ENCODE measurements around the gene PLOD3. TPM values are rescaled to one million over a fixed set of nuclear protein-coding genes. Genes with fewer than 3 reads are reported as not detected.

Gene PLOD3
- total RNA-seq, 2 donors from 2014 or later: 23.9 to 56.0 TPM

DNA sequence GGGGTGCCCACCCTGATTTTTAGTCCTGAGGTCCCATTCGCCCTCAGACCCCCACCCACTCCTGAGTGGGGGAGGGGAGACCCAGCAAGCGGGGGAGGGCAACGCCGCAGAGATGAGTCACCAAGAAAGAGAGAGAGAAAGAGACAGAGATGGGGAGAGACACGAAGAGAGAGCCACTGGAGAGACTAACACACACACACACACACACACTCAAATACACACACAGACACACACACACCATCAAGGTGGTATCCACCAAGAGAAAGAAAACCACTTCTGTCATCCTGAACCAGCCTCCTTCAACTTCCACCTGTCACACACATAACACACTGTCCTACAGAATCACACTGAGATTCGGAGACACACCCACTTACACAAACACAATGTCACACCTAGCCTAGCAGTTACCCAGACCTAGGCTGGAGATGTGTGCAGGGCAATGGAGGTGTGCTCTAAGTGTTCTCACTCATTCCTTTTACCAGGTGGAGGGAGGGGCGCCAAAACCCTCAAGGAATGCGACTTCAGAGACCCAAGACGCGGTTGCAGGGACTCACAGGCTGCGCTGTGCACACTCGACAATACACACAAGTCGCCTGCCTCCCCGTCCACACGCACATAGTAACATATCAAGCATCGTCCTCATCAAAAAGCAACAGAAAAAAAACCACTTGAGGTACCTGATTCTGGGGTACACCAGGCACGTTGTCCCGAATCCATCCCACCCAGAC is 48.1 kb downstream of the PLOD3 start:
- H3K4me1 ChIP-seq: peaks cover 56% of the 10 kb centered on the region
- intact Hi-C loops (cut with DNase I): no loop called here
- no peak for ATAC-seq

GRCh38 chr7:101168412-101169049 is 48.9 kb downstream of the PLOD3 start:
- Histone ChIP-seq H3K36me3 (replicated peaks in 1 of 2; ENCODE audit: insufficient read depth in 1 of 2, low read depth in 2 of 2) (no peaks in the 10 kb centered on the region), H3K27ac (no peak overlapping the region), H3K4me1 (peaks cover 56% of the 10 kb centered on the region), H3K4me3 (no peak overlapping the region), H3K9me3 (no peaks in the 10 kb centered on the region), H3K27me3 (peaks cover 0 to 66% of the 10 kb centered on the region in 2 donors)
- no peak for TF ChIP-seq CTCF (IDR thresholded peaks at IDR 0.05)
- TF ChIP-seq POLR2A (IDR thresholded peaks at IDR 0.05): no peak
- intact Hi-C loops (cut with DNase I): no loop called here
- 5 to 7% methylated on average over 6 of the region's 6 CpGs for WGBS, 2 donors
- DNase-seq (no peak), ATAC-seq (no peak)

More for the DNA sequence above, 48.1 kb downstream of the PLOD3 start:
- WGBS, 2 donors: 2 to 4% methylated on average over 10 to 18 of the region's 18 CpGs
- Histone ChIP-seq H3K27ac (no peak overlapping the region), H3K36me3 (replicated peaks in 1 of 2; ENCODE audit: insufficient read depth in 1 of 2, low read depth in 2 of 2) (no peaks in the 10 kb centered on the region), H3K27me3 (peaks cover 0 to 66% of the 10 kb centered on the region in 2 donors), H3K4me3 (no peak overlapping the region), H3K9me3 (no peaks in the 10 kb centered on the region)
- TF ChIP-seq CTCF (IDR thresholded peaks at IDR 0.05) (no peak), POLR2A (IDR thresholded peaks at IDR 0.05) (no peak)
- no peak for DNase-seq

- DNase-seq: no peak
- intact Hi-C loops (cut with DNase I): no loop called here
- H3K9me3 ChIP-seq: no peaks in the 10 kb centered on the region
- no peak overlapping the region for H3K27ac ChIP-seq
- H3K36me3 ChIP-seq (replicated peaks in 1 of 2; ENCODE audit: insufficient read depth in 1 of 2, low read depth in 2 of 2): no peaks in the 10 kb centered on the region
- H3K4me1 ChIP-seq: peaks cover 54% of the 10 kb centered on the region
- H3K4me3 ChIP-seq: no peak overlapping the region
- 4% methylated on average over 12 of the region's 12 CpGs for WGBS, 2 donors
- peaks cover 0 to 61% of the 10 kb centered on the region in 2 donors for H3K27me3 ChIP-seq
- no peak for ATAC-seq
- TF ChIP-seq POLR2A (IDR thresholded peaks at IDR 0.05): no peak
- no peak for TF ChIP-seq CTCF (IDR thresholded peaks at IDR 0.05)
Observed at GRCh38 chr7:101167645-101168411, 49.6 kb downstream of the PLOD3 start.

GRCh38 chr7:101166909-101167644 is 50.3 kb downstream of the PLOD3 start:
- Histone ChIP-seq H3K9me3 (no peaks in the 10 kb centered on the region), H3K4me1 (peaks cover 54% of the 10 kb centered on the region), H3K27ac (no peak overlapping the region), H3K4me3 (no peak overlapping the region), H3K36me3 (replicated peaks in 1 of 2; ENCODE audit: insufficient read depth in 1 of 2, low read depth in 2 of 2) (no peaks in the 10 kb centered on the region), H3K27me3 (peaks cover 0 to 60% of the 10 kb centered on the region in 2 donors)
- ATAC-seq (no peak), DNase-seq (no peak)
- TF ChIP-seq CTCF (IDR thresholded peaks at IDR 0.05) (no peak), POLR2A (IDR thresholded peaks at IDR 0.05) (no peak)
- intact Hi-C loops (cut with DNase I): no loop called here
- WGBS, 2 donors: 1 to 3% methylated on average over 18 to 19 of the region's 19 CpGs
